Cerebellar cortex (tissue), 1 donor: Measurements from ENCODE around the gene PRDM5.
A peak's percentile ranks its signal among the peaks of the same experiment; 100 is the strongest.

ENCODE experiments used
- DNase-seq: peaks from one replicate; pipeline ENCODE4 v3.0.0-alpha.2; 2015; ENCODE audit warnings: low spot score

The PRDM5 gene

GRCh38 chr4:120855307-120856001, 67.1 kb downstream of the PRDM5 start:
- DNase-seq = no peak

GRCh38 chr4:120853161-120853935, 69.2 kb downstream of the PRDM5 start:
- DNase-seq = no peak

GRCh38 chr4:120850018-120850599, 72.4 kb downstream of the PRDM5 start:
- DNase-seq = no peak

- no peak for DNase-seq
Observed at GRCh38 chr4:120847019-120847582, 75.4 kb downstream of the PRDM5 start.

GRCh38 chr4:120844528-120844921, 78.0 kb downstream of the PRDM5 start:
- no peak for DNase-seq

GRCh38 chr4:120843849-120844527, 78.5 kb downstream of the PRDM5 start:
- peak; percentile 8 for DNase-seq

- DNase-seq = no peak
Observed at GRCh38 chr4:120842031-120842430, 80.5 kb downstream of the PRDM5 start.

- DNase-seq = no peak
Observed at GRCh38 chr4:120841580-120841979, 80.9 kb downstream of the PRDM5 start.

- no peak for DNase-seq
Observed at GRCh38 chr4:120839974-120840751, 82.4 kb downstream of the PRDM5 start.

- no peak for DNase-seq
Observed at GRCh38 chr4:120839334-120839973, 83.1 kb downstream of the PRDM5 start.

- no peak for DNase-seq
Observed at GRCh38 chr4:120838784-120839183, 83.7 kb downstream of the PRDM5 start.

- no peak for DNase-seq
Observed at GRCh38 chr4:120837656-120838055, 84.9 kb downstream of the PRDM5 start.

- DNase-seq = no peak
Observed at GRCh38 chr4:120835342-120835741, 87.2 kb downstream of the PRDM5 start.

GRCh38 chr4:120830204-120830603, 92.3 kb downstream of the PRDM5 start:
- DNase-seq = no peak

GRCh38 chr4:120829113-120829831, 93.3 kb downstream of the PRDM5 start:
- no peak for DNase-seq

GRCh38 chr4:120826853-120827252, 95.7 kb downstream of the PRDM5 start:
- no peak for DNase-seq

GRCh38 chr4:120826449-120826848, 96.1 kb downstream of the PRDM5 start:
- DNase-seq = no peak

- DNase-seq = no peak
Observed at GRCh38 chr4:120824946-120825345, 97.6 kb downstream of the PRDM5 start.

- DNase-seq = peak; percentile 11
Observed at GRCh38 chr4:120821977-120822376, 100.5 kb downstream of the PRDM5 start.

GRCh38 chr4:120821029-120821428, 101.5 kb downstream of the PRDM5 start:
- no peak for DNase-seq
